ENCODE data around the gene CCBE1. TPM values are rescaled to one million over a fixed set of nuclear protein-coding genes. Genes with fewer than 3 reads are reported as not detected.

CCBE1 gene
- total and polyA plus RNA-seq, 2 of the 4 experiments (the other 2 are of a cell fraction): 64.8 to 148 TPM

- intact Hi-C loops (cut with micrococcal nuclease): loop anchor here (10.0 kb wide), 2 partner anchors 45 to 205 kb away; no protein-coding TSS in a partner anchor
- TF ChIP-seq CEBPB (IDR thresholded peaks at IDR 0.05; ENCODE audit: low read depth, low read length): no peak
- TF ChIP-seq MAZ (IDR thresholded peaks at IDR 0.05; ENCODE audit: borderline replicate concordance, low read depth, low read length): no peak
- no peak for TF ChIP-seq RFX5 (IDR thresholded peaks at IDR 0.05; ENCODE audit: low read depth, low read length)
- no peak for TF ChIP-seq FOS (IDR thresholded peaks at IDR 0.05; ENCODE audit: low read depth, low read length)
- TF ChIP-seq RCOR1 (IDR thresholded peaks at IDR 0.05; ENCODE audit: insufficient replicate concordance, low read length): no peak
- no peak for TF ChIP-seq RAD21 (IDR thresholded peaks at IDR 0.05; ENCODE audit: low read length)
- TF ChIP-seq POLR2A (IDR thresholded peaks at IDR 0.05; ENCODE audit: low read depth, low read length): no peak
- no peak for TF ChIP-seq CTCF (conservative IDR thresholded peaks at IDR 0.05; ENCODE audit: low read depth, low read length)
- TF ChIP-seq BHLHE40 (IDR thresholded peaks at IDR 0.05; ENCODE audit: low read depth, low read length): no peak
- TF ChIP-seq CHD1 (IDR thresholded peaks at IDR 0.05; ENCODE audit: low read depth, low read length): no peak
- no peak for TF ChIP-seq MAFK (IDR thresholded peaks at IDR 0.05; ENCODE audit: low read depth, low read length)
- no peak for TF ChIP-seq NFE2L2 (IDR thresholded peaks at IDR 0.05; ENCODE audit: low read depth, low read length)
- no peak for TF ChIP-seq ELK1 (IDR thresholded peaks at IDR 0.05; ENCODE audit: borderline replicate concordance, low read depth, low read length)
- TF ChIP-seq, protein P1, sequence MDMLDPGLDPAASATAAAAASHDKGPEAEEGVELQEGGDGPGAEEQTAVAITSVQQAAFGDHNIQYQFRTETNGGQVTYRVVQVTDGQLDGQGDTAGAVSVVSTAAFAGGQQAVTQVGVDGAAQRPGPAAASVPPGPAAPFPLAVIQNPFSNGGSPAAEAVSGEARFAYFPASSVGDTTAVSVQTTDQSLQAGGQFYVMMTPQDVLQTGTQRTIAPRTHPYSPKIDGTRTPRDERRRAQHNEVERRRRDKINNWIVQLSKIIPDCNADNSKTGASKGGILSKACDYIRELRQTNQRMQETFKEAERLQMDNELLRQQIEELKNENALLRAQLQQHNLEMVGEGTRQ (IDR thresholded peaks at IDR 0.05; ENCODE audit: low read depth, low read length): no peak
These were observed 2.7 kb upstream of the CCBE1 start for GRCh38 chr18:59699750-59700534.

More at GRCh38 chr18:59699750-59700534, 2.7 kb upstream of the CCBE1 start:
- Histone ChIP-seq H3K36me3 (ENCODE audit: control insufficient read depth, insufficient read depth, low read length) (no peaks in the 10 kb centered on the region), H3K14ac (replicated peaks; ENCODE audit: low read depth, low read length) (peak overlapping the region; percentile 7; the same call in 1 of the 2 replicates), H3K56ac (ENCODE audit: extremely low read depth, insufficient read depth, low read length) (no peak overlapping the region), H3K4me1 (ENCODE audit: control insufficient read depth, insufficient read depth, low read length) (peaks cover 20% of the 10 kb centered on the region), H2AK5ac (ENCODE audit: low read depth, low read length) (0 out of 2 replicates have a peak overlapping the region, but pooled peaks have one; percentile 30), H3K23ac (ENCODE audit: low read depth, low read length) (0 out of 2 replicates have a peak overlapping the region, but pooled peaks have one; percentile 14), H3K4ac (ENCODE audit: low read depth, low read length) (peak overlapping the region; percentile 82), H3K9me3 (ENCODE audit: control insufficient read depth, insufficient read depth, low read length) (no peaks in the 10 kb centered on the region), H3K27ac (ENCODE audit: insufficient read depth, low read length) (peak overlapping the region; percentile 18; the same call in 1 of the 2 replicates), H2AFZ (replicated peaks; ENCODE audit: low read length, poor library complexity) (peak overlapping the region; percentile 38), H2BK120ac (ENCODE audit: low read depth, low read length) (peak overlapping the region; percentile 83), H3K18ac (ENCODE audit: low read depth, low read length) (peak overlapping the region; percentile 59), H4K5ac (ENCODE audit: low read depth, low read length) (peak overlapping the region; percentile 45), H4K20me1 (ENCODE audit: insufficient read depth, low read length) (no peaks in the 10 kb centered on the region), H2AK9ac (replicated peaks; ENCODE audit: low read depth, low read length, poor library complexity) (peak overlapping the region; percentile 50), H3K4me2 (ENCODE audit: low read depth, low read length) (peak overlapping the region; percentile 63; the same call in 1 of the 2 replicates), H2BK20ac (ENCODE audit: low read depth, low read length) (peak overlapping the region; percentile 45; the same call in 1 of the 2 replicates), H3K9ac (ENCODE audit: low read depth, low read length) (peak overlapping the region; percentile 34; the same call in 1 of the 2 replicates), H3K9me1 (ENCODE audit: insufficient read depth, low read length) (peaks cover 4% of the 10 kb centered on the region; the same call in 1 of the 2 replicates), H3K79me1 (ENCODE audit: low read depth in 1 of 2, low read length in 2 of 2) (peaks cover 11 to 25% of the 10 kb centered on the region in 2 experiments), H3K4me3 (ENCODE audit: insufficient read depth, low read depth, low read length) (no peak overlapping the region), H4K8ac (ENCODE audit: low read depth in 2 of 2, low read length in 2 of 2) (peak overlapping the region; percentile 42 to 75; a peak in 3 of 4 replicates), H4K91ac (ENCODE audit: insufficient read depth, low read depth, low read length) (peak overlapping the region; percentile 40), H3K27me3 (ENCODE audit: control insufficient read depth, insufficient read depth, low read length) (no peaks in the 10 kb centered on the region), H2BK5ac (ENCODE audit: low read depth, low read length, poor library complexity, severe bottlenecking) (peak overlapping the region; percentile 44), H2BK15ac (ENCODE audit: low read depth, low read length) (peak overlapping the region; percentile 37; the same call in 1 of the 3 replicates)
- ATAC-seq (ENCODE audit: low read depth) (no peak), DNase-seq (no peak)
- ChIA-PET POLR2A (ENCODE audit: unreplicated experiment) (no interaction called here), CTCF (no interaction called here)
- BruUV-seq (replicated peaks): no TSS peak
- dilution Hi-C loops (cut with HindIII; ENCODE audit: low sequenced_read_pairs, unreplicated experiment): no loop called here
- WGBS, 2 experiments (ENCODE audit: extremely low coverage in 2 of 2, insufficient read length in 1 of 2): no CpG with 5 or more reads among the region's 8 CpGs
- in situ Hi-C loops (cut with MboI; ENCODE audit: low sequenced_read_pairs): loop anchor here (5.0 to 10.0 kb wide), 3 partner anchors 65 to 235 kb away; no protein-coding TSS in a partner anchor

Data from IMR-90 (cell line).